Stimulated activated CD8-positive, alpha-beta memory T cell treated with anti-CD3 and anti-CD28 coated beads, Interleukin-4, amount 100 ng/mL, for 48 hours (primary cell): ENCODE data around the gene ATF4.
A peak's percentile ranks its signal among the peaks of the same experiment; 100 is the strongest.

ENCODE experiments used
- DNase-seq: peaks from one replicate; pipeline ENCODE4 v3.0.0-alpha.2; 2020

The ATF4 gene

GRCh38 chr22:39529487-39529851, 9.1 kb downstream of the ATF4 start:
- DNase-seq = no peak

GRCh38 chr22:39530116-39530515, 9.8 kb downstream of the ATF4 start:
- no peak for DNase-seq

GRCh38 chr22:39530692-39531331, 10.4 kb downstream of the ATF4 start:
- no peak for DNase-seq

GRCh38 chr22:39532215-39533073, 12.1 kb downstream of the ATF4 start, which contains the start of gene RPS19BP1:
Gene RPS19BP1 (minus strand): TSS chr22:39532748. CDS start chr22:39532738, 10 bp downstream.
- peak; percentile 99 for DNase-seq

- DNase-seq = no peak
Observed at GRCh38 chr22:39534092-39534506, 13.7 kb downstream of the ATF4 start.

GRCh38 chr22:39534591-39535356, 14.4 kb downstream of the ATF4 start:
- peak; percentile 95 for DNase-seq

GRCh38 chr22:39535357-39535725, 15.0 kb downstream of the ATF4 start:
- DNase-seq = no peak

GRCh38 chr22:39535831-39536449, 15.6 kb downstream of the ATF4 start:
- DNase-seq = no peak

GRCh38 chr22:39536711-39537110, 16.3 kb downstream of the ATF4 start:
- DNase-seq = no peak

GRCh38 chr22:39537975-39538374, 17.6 kb downstream of the ATF4 start:
- DNase-seq = no peak

- DNase-seq = peak; percentile 50
Observed at GRCh38 chr22:39543095-39543494, 22.7 kb downstream of the ATF4 start.

- DNase-seq = peak; percentile 85
Observed at GRCh38 chr22:39545386-39546365, 25.3 kb downstream of the ATF4 start.

GRCh38 chr22:39546889-39547586, 26.7 kb downstream of the ATF4 start:
- no peak for DNase-seq

- DNase-seq = no peak
Observed at GRCh38 chr22:39547587-39547947, 27.2 kb downstream of the ATF4 start.

- DNase-seq = no peak
Observed at GRCh38 chr22:39553429-39553828, 33.1 kb downstream of the ATF4 start.

GRCh38 chr22:39554151-39554550, 33.8 kb downstream of the ATF4 start:
- no peak for DNase-seq

- DNase-seq = peak; percentile 43
Observed at GRCh38 chr22:39556970-39557841, 36.8 kb downstream of the ATF4 start.

- DNase-seq = no peak
Observed at GRCh38 chr22:39558254-39558727, 37.9 kb downstream of the ATF4 start.

- no peak for DNase-seq
Observed at GRCh38 chr22:39558950-39559349, 38.6 kb downstream of the ATF4 start.
